Ovary (tissue), 9 donors: ENCODE measurements around the gene PTMS. TPM values are rescaled to one million over a fixed set of nuclear protein-coding genes. Genes with fewer than 3 reads are reported as not detected.
A peak's percentile ranks its signal among the peaks of the same experiment; 100 is the strongest.

Experiments used
- DNase-seq, 5 donors: peaks; one replicate each; pipeline ENCODE4 v3.0.0-alpha.2; 2019 to 2020
- H3K27ac ChIP-seq, 2 donors: fragments of 200-600 bp; one replicate each; pipeline versions ENCODE4 v1.5.1 to v1.8.0; 2019 to 2022
- H3K27me3 ChIP-seq: fragments of 200-600 bp; one replicate; pipeline ENCODE4 v1.8.0; 2022
- H3K36me3 ChIP-seq: fragments of 200-600 bp; sonication (generic); one replicate; pipeline ENCODE4 v1.5.1; 2019
- H3K4me1 ChIP-seq: one replicate; pipeline ENCODE4 v1.8.1; 2013; ENCODE audit warnings: mild to moderate bottlenecking, moderate library complexity; ENCODE audit not compliant: insufficient read depth
- H3K4me3 ChIP-seq: fragments of 200-600 bp; sonication (generic); one replicate; pipeline ENCODE4 v1.5.1; 2017
- H3K9me3 ChIP-seq, 2 donors: fragments of 200-600 bp in 1 of 2; sonication (generic) in 1 of 2; one replicate each; pipeline versions ENCODE4 v1.5.1 to v1.8.1; 2013 to 2019; ENCODE audit warnings: mild to moderate bottlenecking in 1 of 2, moderate library complexity in 1 of 2
- EP300 ChIP-seq: sonication (generic); formaldehyde crosslinking; IDR thresholded peaks from one replicate; pipeline ENCODE4 v1.6.1; 2017; ENCODE audit warnings: antibody characterized with exemption
- POLR2A ChIP-seq: fragments of 450-650 bp; IDR thresholded peaks from one replicate; pipeline ENCODE4 v1.6.1; 2017; ENCODE audit warnings: antibody characterized with exemption, mild to moderate bottlenecking, moderate library complexity
- WGBS, 3 donors: extraction: QIAGEN DNeasy Blood & Tissue Kit in 1 of 3; methylation state at CpG; one replicate each; pipeline versions ENCODE4 v1.1.5 to v1.1.7; 2013 to 2017; 5-methylcytosine and 5-hydroxymethylcytosine counted together
- intact Hi-C, 4 donors: fragments of 100-400 bp; cut with DNase I; formaldehyde crosslinking; loops; one replicate each; pipeline versions ENCODE4 v1.11.0 to v1.15.1; 2022 to 2023
- polyA plus RNA-seq, 2 donors: library from polyadenylated mRNA; stranded (reverse); fragments of 200-250 nt in 1 of 2; fragments of 350-450 nt in 1 of 2; fragmentation: Illumina TruSeq in 1 of 2; extraction: RNeasy Lipid Tissue Mini Kit (QIAGEN cat#74804) in 1 of 2; gene quantifications; one replicate each; pipeline ENCODE4 v1.2.3, GENCODE V29; 2013 to 2014
- total RNA-seq, 7 donors: library from RNA; depleted of rRNA in 2 of 7; stranded (reverse); fragments of >200 nt in 2 of 7; fragmentation: NEBNext Ultra II Directional in 3 of 7; extraction: Animal tissue kit (Norgen Biotek cat#: 25700) in 3 of 7; gene quantifications; one replicate each; pipeline versions ENCODE4 v1.1.0 to v1.2.4, GENCODE V29; 2016 to 2023
- TF ChIP-seq, protein P1 (sequence below), 3 donors: fragments of 450-650 bp in 2 of 3; fragments of 200-600 bp in 1 of 3; IDR thresholded peaks; one replicate each; pipeline versions ENCODE4 v1.5.1 to v1.8.0; 2016 to 2022; ENCODE audit warnings: antibody characterized with exemption in 3 of 3, mild to moderate bottlenecking in 1 of 3
- donor health status: DM: no; HTN: no; CAD: no; lungs with moderate emphysema.
- donor health status: DM: no; HTN: no; CAD: no.
- donor health status: Bipolar disorder and iron deficiency.
- donor health status: DM: yes; HTN: yes; CAD: no.
- donor health status: DM: no; HTN: no; CAD: no.
- donor health status: DM: yes; HTN: yes; CAD: no.

PTMS gene
- total and polyA plus RNA-seq, 9 donors, result 100 to 1,013 (median 576) TPM

DNA sequence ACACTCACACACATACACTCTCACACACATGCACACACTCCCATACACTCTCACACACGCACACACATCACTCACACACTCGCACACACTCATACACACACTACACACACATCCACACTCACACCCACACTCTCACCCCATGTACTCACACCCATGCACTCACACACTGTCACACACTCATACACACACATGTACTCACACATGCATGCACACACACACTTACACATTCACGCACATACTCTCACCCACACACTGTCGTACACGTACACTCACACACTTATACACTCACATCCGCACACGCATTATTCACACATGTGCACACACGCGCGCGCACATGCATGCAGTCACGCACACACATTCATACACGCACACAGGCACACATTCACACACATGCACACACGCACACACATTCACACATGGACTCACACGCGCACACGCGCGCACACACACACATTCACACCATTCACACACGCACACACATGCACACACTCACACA lies 51.5 kb downstream of the PTMS start:
- intact Hi-C loops, result no loop called here
- no peak for TF ChIP-seq EP300
- no peak for TF ChIP-seq POLR2A
- TF ChIP-seq, protein P1, sequence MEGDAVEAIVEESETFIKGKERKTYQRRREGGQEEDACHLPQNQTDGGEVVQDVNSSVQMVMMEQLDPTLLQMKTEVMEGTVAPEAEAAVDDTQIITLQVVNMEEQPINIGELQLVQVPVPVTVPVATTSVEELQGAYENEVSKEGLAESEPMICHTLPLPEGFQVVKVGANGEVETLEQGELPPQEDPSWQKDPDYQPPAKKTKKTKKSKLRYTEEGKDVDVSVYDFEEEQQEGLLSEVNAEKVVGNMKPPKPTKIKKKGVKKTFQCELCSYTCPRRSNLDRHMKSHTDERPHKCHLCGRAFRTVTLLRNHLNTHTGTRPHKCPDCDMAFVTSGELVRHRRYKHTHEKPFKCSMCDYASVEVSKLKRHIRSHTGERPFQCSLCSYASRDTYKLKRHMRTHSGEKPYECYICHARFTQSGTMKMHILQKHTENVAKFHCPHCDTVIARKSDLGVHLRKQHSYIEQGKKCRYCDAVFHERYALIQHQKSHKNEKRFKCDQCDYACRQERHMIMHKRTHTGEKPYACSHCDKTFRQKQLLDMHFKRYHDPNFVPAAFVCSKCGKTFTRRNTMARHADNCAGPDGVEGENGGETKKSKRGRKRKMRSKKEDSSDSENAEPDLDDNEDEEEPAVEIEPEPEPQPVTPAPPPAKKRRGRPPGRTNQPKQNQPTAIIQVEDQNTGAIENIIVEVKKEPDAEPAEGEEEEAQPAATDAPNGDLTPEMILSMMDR (IDR thresholded peaks at IDR 0.05), result no peak

DNA sequence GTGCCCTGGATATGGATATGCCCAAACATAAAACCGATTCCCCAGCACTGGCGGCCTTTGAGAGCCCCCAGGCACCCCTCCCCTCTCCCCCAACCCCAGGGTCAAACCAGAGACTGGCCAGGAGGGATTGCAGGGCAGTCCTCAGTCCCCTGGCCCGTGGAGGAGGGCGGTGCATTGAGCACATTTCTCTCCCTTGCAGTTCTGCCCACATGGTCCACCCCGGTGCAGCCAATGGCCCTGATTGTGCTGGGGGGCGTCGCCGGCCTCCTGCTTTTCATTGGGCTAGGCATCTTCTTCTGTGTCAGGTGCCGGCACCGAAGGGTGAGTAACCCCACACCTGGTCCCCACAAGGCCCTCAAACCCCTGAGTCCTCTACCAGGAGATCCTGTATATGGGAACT lies 52.1 kb downstream of the PTMS start:
- intact Hi-C loops, result no loop called here
- TF ChIP-seq POLR2A (no peak), EP300 (no peak)
- TF ChIP-seq, protein P1 (IDR thresholded peaks at IDR 0.05), result no peak
- Histone ChIP-seq H3K27ac (peak overlapping the region in 1 of 2 donors; percentile 59), H3K9me3 (no peaks in the 10 kb centered on the region), H3K4me1 (peaks cover 6% of the 10 kb centered on the region), H3K27me3 (no peaks in the 10 kb centered on the region), H3K36me3 (no peaks in the 10 kb centered on the region), H3K4me3 (no peak overlapping the region)
- peak in 3 of 5 donors; percentile 52 to 72 (median 63) for DNase-seq
- WGBS, 3 donors, result 25 to 35% (median 26%) methylated on average over 10 of the region's 10 CpGs

More for the DNA sequence above, 51.5 kb downstream of the PTMS start:
- Histone ChIP-seq H3K4me3 (no peak overlapping the region), H3K27ac (no peak overlapping the region), H3K27me3 (no peaks in the 10 kb centered on the region), H3K4me1 (peaks cover 6% of the 10 kb centered on the region), H3K9me3 (no peaks in the 10 kb centered on the region), H3K36me3 (no peaks in the 10 kb centered on the region)
- DNase-seq, result no peak
- 77 to 81% (median 79%) methylated on average over 20 of the region's 20 CpGs for WGBS, 3 donors

DNA sequence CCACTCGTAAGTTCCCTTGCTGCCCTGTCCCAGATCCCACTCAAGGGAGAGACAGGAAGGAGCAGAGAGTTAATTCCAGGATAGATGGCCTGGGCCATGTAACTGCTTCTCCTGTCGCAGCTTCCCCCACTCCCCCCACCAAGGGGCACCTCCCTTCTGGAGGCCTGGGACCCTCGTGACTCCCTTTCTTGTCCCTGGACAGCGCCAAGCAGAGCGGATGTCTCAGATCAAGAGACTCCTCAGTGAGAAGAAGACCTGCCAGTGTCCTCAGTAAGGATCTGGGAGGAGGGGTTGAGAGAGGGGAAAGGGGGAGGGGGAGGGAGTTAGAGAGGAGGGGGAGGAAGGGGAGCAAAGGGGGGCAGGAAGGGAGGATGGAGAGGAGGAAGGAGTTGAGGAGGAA lies 52.5 kb downstream of the PTMS start:
- Histone ChIP-seq H3K27me3 (no peaks in the 10 kb centered on the region), H3K27ac (peak overlapping the region in 1 of 2 donors; percentile 59), H3K4me3 (no peak overlapping the region), H3K9me3 (no peaks in the 10 kb centered on the region), H3K36me3 (no peaks in the 10 kb centered on the region), H3K4me1 (peaks cover 6% of the 10 kb centered on the region)
- DNase-seq, result no peak
- no peak for TF ChIP-seq EP300
- TF ChIP-seq POLR2A, result no peak
- TF ChIP-seq, protein P1 (IDR thresholded peaks at IDR 0.05), result no peak
- intact Hi-C loops, result no loop called here
- WGBS, 3 donors, result 50 to 54% (median 50%) methylated on average over 5 of the region's 5 CpGs

DNA sequence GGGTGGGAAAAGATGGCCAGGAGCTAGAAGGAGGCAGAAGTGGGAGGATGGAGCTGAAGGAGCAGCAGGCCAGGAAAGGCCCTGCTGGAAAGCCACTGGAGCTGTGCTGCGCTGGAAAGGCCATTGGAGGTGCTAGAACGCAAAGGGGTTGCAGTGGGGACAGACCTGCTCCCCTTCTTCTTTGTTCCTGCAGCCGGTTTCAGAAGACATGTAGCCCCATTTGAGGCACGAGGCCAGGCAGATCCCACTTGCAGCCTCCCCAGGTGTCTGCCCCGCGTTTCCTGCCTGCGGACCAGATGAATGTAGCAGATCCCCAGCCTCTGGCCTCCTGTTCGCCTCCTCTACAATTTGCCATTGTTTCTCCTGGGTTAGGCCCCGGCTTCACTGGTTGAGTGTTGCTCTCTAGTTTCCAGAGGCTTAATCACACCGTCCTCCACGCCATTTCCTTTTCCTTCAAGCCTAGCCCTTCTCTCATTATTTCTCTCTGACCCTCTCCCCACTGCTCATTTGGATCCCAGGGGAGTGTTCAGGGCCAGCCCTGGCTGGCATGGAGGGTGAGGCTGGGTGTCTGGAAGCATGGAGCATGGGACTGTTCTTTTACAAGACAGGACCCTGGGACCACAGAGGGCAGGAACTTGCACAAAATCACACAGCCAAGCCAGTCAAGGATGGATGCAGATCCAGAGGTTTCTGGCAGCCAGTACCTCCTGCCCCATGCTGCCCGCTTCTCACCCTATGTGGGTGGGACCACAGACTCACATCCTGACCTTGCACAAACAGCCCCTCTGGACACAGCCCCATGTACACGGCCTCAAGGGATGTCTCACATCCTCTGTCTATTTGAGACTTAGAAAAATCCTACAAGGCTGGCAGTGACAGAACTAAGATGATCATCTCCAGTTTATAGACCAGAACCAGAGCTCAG lies 53.2 kb downstream of the PTMS start:
- DNase-seq, result no peak
- Histone ChIP-seq H3K27ac (no peak overlapping the region), H3K9me3 (no peaks in the 10 kb centered on the region), H3K36me3 (no peaks in the 10 kb centered on the region), H3K4me3 (no peak overlapping the region), H3K4me1 (peaks cover 6% of the 10 kb centered on the region), H3K27me3 (no peaks in the 10 kb centered on the region)
- intact Hi-C loops, result loop anchor here in 2 of 4 donors (5.0 kb wide), 2 partner anchors 37 to 82 kb away; no protein-coding TSS in a partner anchor
- TF ChIP-seq EP300 (no peak), POLR2A (no peak)
- TF ChIP-seq, protein P1 (IDR thresholded peaks at IDR 0.05), result no peak
- WGBS, 3 donors, result 88 to 90% (median 90%) methylated on average over 13 of the region's 13 CpGs
